Calu3 (cell line): Measurements from ENCODE around the gene GDE1. TPM values are rescaled to one million over a fixed set of nuclear protein-coding genes. Genes with fewer than 3 reads are reported as not detected.

Experiments
- BruUV-seq: library from RNA; stranded (reverse); fragments of 400-500 nt; replicated peaks from 2 replicates; lab custom pipeline; 2021; lab: Mats Ljungman, UMichigan
- CTCF ChIA-PET: fragments of 300-600 bp; sonication (Branson Sonifier 250); formaldehyde crosslinking; loops from one replicate; lab custom pipeline; 2022; ENCODE audit warnings: antibody characterized with exemption; lab: Charles Lee
- DNase-seq: peaks from one replicate; pipeline ENCODE4 v3.0.0; 2022
- H3K27ac Mint-ChIP-seq: one replicate; pipeline ENCODE4 v1.8.0; 2022; ENCODE audit warnings: mixed read lengths; ENCODE audit not compliant: unreplicated experiment
- H3K27me3 Mint-ChIP-seq: one replicate; pipeline ENCODE4 v1.8.0; 2022; ENCODE audit warnings: mixed read lengths; ENCODE audit not compliant: unreplicated experiment
- H3K36me3 Mint-ChIP-seq: one replicate; pipeline ENCODE4 v1.8.0; 2022; ENCODE audit warnings: mild to moderate bottlenecking, moderate library complexity, mixed read lengths; ENCODE audit not compliant: insufficient read depth, unreplicated experiment
- H3K4me1 Mint-ChIP-seq: one replicate; pipeline ENCODE4 v1.8.0; 2022; ENCODE audit warnings: mild to moderate bottlenecking, low read depth, mixed read lengths; ENCODE audit not compliant: unreplicated experiment
- H3K4me3 Mint-ChIP-seq: one replicate; pipeline ENCODE4 v1.8.0; 2022; ENCODE audit warnings: mild to moderate bottlenecking, low read depth, moderate library complexity, mixed read lengths; ENCODE audit not compliant: unreplicated experiment
- H3K9me3 Mint-ChIP-seq: one replicate; pipeline ENCODE4 v1.8.0; 2022; ENCODE audit warnings: low read depth, mixed read lengths; ENCODE audit not compliant: unreplicated experiment
- intact Hi-C: fragments of 100-400 bp; cut with micrococcal nuclease; formaldehyde crosslinking; loops from one replicate; pipeline ENCODE4 v1.10.0; 2022; ENCODE audit not compliant: unreplicated experiment
- total RNA-seq: library from RNA; stranded (reverse); gene quantifications from 2 replicates; pipeline ENCODE4 v1.2.3, GENCODE V29; 2022
- TF ChIP-seq, protein P1 (sequence below): fragments of 200-600 bp; IDR thresholded peaks from one replicate; pipeline ENCODE4 v1.8.0; 2022; ENCODE audit warnings: antibody characterized with exemption; ENCODE audit not compliant: unreplicated experiment

GDE1 gene
- total RNA-seq, 1 experiment from 2014 or later, result 98.2 TPM

DNA sequence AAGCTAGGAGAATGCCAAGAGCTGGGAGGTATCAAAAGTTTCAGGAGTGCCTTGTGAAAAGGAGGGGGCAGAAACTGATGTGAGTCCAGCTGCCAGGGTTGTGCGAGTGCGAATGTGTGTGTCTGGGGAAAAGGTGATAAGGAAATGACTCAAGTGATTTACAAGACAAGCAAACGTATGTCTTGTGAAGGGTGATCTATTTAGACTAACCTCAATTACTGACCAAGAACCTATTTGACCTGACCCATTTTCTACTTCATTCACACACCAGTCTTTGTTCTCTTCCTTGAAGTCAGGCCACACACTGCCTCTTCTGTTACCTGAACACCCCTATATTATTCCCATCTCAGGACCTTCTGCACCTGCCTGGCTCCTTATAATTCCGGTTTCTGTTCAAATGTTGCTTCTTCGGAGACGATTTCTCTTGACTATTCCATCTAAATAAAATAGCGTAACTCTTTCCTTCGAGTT lies 1.0 kb downstream of the GDE1 start:
- intact Hi-C loops, result loop anchor here (10.0 kb wide), 1 partner anchor 426 kb away; no protein-coding TSS in a partner anchor
- TSS peak; percentile 50 for BruUV-seq
- Mint-ChIP-seq H3K9me3 (no peaks in the 10 kb centered on the region), H3K4me3 (peak overlapping the region; percentile 94), H3K27ac (peak overlapping the region; percentile 82), H3K4me1 (peaks cover 39% of the 10 kb centered on the region), H3K27me3 (no peaks in the 10 kb centered on the region), H3K36me3 (peaks cover 66% of the 10 kb centered on the region)
- TF ChIP-seq, protein P1, sequence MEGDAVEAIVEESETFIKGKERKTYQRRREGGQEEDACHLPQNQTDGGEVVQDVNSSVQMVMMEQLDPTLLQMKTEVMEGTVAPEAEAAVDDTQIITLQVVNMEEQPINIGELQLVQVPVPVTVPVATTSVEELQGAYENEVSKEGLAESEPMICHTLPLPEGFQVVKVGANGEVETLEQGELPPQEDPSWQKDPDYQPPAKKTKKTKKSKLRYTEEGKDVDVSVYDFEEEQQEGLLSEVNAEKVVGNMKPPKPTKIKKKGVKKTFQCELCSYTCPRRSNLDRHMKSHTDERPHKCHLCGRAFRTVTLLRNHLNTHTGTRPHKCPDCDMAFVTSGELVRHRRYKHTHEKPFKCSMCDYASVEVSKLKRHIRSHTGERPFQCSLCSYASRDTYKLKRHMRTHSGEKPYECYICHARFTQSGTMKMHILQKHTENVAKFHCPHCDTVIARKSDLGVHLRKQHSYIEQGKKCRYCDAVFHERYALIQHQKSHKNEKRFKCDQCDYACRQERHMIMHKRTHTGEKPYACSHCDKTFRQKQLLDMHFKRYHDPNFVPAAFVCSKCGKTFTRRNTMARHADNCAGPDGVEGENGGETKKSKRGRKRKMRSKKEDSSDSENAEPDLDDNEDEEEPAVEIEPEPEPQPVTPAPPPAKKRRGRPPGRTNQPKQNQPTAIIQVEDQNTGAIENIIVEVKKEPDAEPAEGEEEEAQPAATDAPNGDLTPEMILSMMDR, result no peak
- peak; percentile 48 for DNase-seq
- CTCF ChIA-PET, result interaction anchor here (0.6 to 0.9 kb wide), 2 partner anchors 103 to 719 kb away, joined by 3 read pairs; partner anchors contain the start of genes ARL6IP1 and TMC5

DNA sequence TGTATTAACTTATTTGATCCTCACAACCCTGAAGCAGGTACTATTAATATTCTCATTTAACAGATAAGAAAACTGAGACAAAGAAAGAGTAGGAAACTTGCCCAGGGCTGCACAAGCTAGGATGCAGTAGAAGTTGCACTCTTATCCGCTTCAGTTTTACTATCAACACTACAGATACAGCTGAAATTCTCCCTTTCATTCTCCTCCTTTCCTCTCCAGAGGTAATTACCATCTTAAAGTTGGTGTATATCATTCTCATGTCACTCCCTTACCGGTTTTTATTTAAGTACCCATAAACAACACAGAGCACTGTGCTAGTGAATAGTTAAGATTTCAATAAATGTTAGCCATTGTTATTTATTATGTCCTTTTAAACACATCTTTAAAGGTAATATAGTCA lies 3.5 kb downstream of the GDE1 start:
- H3K9me3 Mint-ChIP-seq, result no peaks in the 10 kb centered on the region
- H3K4me3 Mint-ChIP-seq, result no peak overlapping the region
- BruUV-seq, result no TSS peak
- CTCF ChIA-PET, result no interaction called here
- peaks cover 35% of the 10 kb centered on the region for H3K4me1 Mint-ChIP-seq
- peaks cover 70% of the 10 kb centered on the region for H3K36me3 Mint-ChIP-seq
- no peak overlapping the region for H3K27ac Mint-ChIP-seq
- intact Hi-C loops, result no loop called here
- H3K27me3 Mint-ChIP-seq, result no peaks in the 10 kb centered on the region
- no peak for DNase-seq
- TF ChIP-seq, protein P1, result no peak

DNA sequence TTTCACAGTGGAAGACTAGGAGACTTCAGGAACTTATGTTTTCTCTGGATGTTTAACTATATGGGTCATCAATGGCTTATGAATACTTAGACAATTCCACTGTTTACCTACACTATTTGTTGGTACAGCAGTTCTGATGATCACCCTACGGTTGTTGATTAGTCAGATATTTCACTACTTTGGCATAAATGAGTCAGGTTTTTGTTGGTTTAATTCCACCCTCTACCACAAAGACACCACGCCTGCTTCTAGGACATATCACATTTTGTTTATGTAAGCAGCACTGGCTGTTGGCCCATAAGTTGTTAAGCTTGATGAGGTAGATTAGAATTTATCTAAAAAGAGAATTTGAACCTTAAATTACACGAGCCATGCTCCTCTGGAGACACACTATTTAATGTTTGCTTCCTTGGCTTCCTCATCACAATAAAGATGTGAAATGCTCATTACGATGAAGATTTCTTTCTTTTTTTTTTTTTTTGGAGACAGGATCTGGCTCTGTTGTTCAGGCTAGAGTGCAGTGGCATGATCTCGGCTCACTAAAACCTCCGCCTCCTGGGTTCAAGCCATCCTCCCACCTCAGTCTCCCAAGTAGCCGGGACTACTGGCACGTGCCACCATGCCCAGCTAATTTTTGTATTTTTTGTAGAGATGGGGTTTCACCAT lies 4.3 kb downstream of the GDE1 start:
- CTCF ChIA-PET, result interaction anchor here (1.0 kb wide), 2 partner anchors 12 to 38 kb away, joined by 3 read pairs; partner anchors contain the start of gene VPS35L
- no peak for DNase-seq
- Mint-ChIP-seq H3K36me3 (peaks cover 76% of the 10 kb centered on the region), H3K4me3 (no peak overlapping the region), H3K4me1 (peaks cover 35% of the 10 kb centered on the region), H3K27me3 (no peaks in the 10 kb centered on the region), H3K27ac (no peak overlapping the region), H3K9me3 (no peaks in the 10 kb centered on the region)
- BruUV-seq, result no TSS peak
- TF ChIP-seq, protein P1, result no peak
- intact Hi-C loops, result no loop called here

DNA sequence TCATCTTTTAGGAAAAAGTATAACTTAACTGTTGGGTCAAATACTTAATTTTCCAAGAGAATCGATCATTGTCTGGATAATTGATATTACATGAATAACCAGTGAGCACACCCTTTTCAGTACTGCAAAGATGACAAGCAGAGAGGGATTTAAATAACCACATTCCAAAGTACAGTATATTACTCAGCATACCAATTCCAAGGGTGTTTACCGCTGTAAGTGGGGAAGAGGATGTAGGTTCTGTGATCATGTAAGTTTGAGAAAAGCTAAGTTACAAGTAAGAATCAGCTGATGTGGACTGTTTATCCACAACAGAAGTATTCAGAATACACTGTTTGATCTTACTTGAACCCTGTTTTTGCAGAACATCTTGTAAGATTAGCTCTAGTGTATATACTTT lies 6.1 kb downstream of the GDE1 start:
- DNase-seq, result no peak

More for the DNA sequence above, 6.1 kb downstream of the GDE1 start:
- no peaks in the 10 kb centered on the region for H3K27me3 Mint-ChIP-seq
- TF ChIP-seq, protein P1, result no peak
- peaks cover 64% of the 10 kb centered on the region for H3K36me3 Mint-ChIP-seq
- H3K27ac Mint-ChIP-seq, result no peak overlapping the region
- H3K9me3 Mint-ChIP-seq, result no peaks in the 10 kb centered on the region
- no TSS peak for BruUV-seq
- H3K4me3 Mint-ChIP-seq, result no peak overlapping the region
- H3K4me1 Mint-ChIP-seq, result peaks cover 35% of the 10 kb centered on the region
- CTCF ChIA-PET, result interaction anchor here (0.7 to 0.8 kb wide), 2 partner anchors 9 to 15 kb away, joined by 3 read pairs; no protein-coding TSS in a partner anchor
- intact Hi-C loops, result no loop called here
